ENCODE results near the gene ZNF577.

The ZNF577 gene

DNA sequence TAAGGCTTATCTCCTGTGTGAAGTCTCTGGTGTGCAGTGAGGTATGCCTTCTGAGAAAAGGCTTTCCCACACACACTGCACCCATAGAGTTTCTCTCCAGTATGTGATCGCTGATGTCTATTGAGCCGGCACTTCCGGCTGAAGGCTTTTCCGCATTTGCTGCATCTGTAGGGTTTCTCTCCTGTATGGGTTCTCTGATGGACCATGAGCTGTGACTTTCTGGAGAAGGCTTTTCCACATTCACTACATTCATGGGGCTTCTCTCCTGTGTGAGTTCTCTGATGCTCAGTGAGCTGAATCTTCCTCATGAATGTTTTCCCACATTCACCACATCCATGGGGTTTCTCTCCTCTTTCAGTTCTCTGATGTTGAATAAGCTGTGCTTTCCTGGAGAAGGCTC lies 14.7 kb downstream of the ZNF577 start:
- DNase-seq (ENCODE audit: low read depth in 2 of 2) = no peak

DNA sequence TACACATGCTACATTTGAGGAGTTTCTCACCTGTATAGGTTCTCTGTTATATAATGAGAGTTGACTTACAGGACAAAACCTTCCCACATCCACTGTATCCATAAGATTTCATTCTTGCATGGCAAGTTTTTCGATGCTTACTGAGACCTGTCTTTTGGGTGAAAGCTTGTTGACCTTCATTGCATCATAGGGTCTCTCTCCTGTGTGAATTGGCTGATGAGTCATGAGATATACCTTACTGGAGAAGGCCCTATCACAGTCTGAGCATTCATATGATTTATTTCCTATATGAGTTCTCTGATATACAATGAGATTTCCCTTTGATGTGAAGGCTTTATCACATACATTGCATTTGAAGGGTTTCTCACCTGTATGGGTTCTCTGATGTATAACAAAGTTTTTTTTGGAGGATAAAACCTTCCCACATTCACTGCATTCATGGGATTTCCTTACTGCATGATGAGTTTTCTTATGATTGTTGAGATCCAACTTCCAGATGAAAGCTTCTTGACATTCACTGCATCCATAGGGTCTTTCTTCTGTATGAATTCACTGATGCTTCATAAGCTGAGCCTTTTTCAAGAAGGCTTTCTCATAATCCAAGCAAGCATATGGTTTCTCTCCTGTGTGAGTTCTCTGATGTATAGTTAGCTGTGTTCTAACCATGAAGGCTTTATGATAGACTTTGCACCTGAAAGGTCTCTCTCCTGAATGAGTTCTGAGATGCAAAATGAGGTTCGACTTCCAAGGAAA lies 25.7 kb downstream of the ZNF577 start:
- no peak for DNase-seq (ENCODE audit: low read depth in 2 of 2)

DNA sequence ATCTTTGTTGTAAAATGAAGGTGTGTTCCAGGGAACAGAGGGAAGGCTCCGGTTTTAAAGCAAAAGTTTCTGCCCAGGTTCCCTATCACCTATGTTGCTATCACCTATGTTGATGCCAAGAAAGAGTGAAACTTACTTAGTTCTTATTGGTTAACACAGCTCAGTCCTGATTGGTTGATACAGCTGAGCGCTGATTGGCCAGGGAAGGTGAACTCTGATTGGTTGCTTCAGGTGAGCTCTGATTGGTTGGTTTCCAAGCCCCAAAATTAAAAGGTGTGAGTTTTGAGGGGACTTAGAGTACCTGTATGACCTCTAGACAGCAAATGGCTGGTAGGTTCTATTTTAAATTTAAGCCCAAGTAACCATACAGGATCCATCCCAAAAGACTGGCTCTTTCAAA lies 50.6 kb downstream of the ZNF577 start:
- DNase-seq (ENCODE audit: low read depth in 2 of 2) = no peak

DNA sequence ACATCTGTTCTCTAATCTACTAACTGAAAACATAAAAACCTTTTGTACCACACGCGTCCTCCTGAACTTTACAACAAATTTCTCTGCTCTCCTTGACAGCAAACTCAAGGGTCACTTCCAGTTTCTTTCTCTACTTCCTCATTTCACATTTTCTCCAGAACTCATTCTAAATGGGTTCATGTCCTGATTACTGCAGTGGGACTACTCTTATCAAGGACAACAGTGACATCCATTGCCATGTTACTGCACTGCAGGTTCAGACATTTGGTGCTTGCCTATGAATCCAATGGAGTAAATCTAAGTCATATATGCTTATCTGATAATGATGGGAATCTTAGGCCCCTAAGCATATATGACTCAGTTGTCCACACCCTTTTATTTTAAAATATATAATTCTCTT lies 57.5 kb downstream of the ZNF577 start:
- DNase-seq (ENCODE audit: low read depth in 2 of 2) = no peak

DNA sequence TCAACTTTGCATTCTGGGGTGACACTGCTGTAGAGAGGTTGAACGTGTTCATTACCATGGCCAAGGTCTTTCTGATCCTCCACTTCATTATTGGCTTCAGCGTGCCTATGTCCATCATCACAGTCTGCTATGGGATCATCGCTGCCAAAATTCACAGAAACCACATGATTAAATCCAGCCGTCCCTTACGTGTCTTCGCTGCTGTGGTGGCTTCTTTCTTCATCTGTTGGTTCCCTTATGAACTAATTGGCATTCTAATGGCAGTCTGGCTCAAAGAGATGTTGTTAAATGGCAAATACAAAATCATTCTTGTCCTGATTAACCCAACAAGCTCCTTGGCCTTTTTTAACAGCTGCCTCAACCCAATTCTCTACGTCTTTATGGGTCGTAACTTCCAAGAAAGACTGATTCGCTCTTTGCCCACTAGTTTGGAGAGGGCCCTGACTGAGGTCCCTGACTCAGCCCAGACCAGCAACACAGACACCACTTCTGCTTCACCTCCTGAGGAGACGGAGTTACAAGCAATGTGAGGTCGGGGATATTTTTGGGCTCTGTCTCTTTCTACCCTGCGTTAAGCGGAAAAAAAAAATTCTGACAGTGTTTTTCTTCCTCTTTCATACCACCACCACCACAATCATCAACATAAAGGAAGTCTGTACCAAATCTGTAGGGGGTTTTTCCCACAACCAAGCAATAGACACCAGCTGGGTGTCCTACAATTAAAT lies 63.3 kb downstream of the ZNF577 start:
- DNase-seq (ENCODE audit: low read depth in 2 of 2) = no peak

DNA sequence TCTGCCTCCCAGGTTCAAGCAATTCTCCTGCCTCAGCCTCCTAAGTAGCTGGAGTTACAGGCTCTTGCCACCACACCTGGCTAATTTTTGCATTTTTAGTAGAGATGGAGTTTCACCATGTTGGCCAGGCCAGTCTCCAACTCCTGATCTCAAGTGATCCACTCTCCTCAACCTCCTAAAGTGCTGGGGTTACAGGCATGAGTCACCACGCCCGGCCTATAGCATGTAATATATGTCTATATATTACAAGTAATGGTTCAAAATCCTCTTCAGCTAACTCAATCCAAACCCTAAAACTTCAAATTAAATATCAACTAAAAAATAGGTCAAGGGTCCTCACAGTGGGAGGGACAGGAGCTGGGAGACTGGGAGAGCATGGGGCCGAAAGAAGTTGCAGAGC lies 64.8 kb downstream of the ZNF577 start:
- no peak for DNase-seq (ENCODE audit: low read depth in 2 of 2)

DNA sequence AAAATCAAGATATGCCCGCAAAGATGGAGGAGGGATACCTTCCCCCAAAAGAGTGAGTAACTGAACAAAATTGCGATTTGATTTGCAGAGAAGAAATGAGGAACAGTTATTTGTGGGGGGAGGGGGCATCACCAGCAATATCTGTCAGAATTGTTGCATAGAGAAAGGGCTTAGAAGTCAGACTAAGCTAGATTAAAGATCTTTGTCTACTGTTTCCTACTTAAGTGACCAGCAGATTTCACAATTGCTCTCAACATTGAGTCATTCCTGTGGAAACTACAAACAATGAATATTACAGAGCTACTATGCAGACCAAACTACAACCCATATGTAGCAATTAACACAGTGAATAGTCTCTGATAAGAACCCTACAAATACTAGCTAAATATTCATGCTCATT lies 65.4 kb downstream of the ZNF577 start:
- DNase-seq (ENCODE audit: low read depth in 2 of 2) = no peak

DNA sequence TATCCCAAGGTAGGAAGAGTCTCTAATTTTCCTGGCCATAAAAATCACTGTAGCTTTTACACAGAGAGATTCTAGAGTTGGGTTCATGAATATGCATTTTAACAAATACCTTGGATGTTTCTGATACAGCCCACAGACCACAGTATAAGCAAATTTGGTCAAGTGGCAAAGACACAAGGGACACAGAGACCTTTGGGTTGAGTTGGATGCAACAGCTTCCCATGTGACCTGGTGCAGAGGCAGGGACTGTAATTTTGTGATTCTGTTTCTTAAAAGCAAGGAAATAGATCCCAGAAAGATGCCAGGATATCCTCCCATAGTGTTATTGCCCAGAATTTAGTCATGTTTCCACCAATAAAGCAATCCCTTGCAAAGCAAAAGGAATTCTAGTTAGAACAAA lies 65.8 kb downstream of the ZNF577 start:
- DNase-seq (ENCODE audit: low read depth in 2 of 2) = no peak

DNA sequence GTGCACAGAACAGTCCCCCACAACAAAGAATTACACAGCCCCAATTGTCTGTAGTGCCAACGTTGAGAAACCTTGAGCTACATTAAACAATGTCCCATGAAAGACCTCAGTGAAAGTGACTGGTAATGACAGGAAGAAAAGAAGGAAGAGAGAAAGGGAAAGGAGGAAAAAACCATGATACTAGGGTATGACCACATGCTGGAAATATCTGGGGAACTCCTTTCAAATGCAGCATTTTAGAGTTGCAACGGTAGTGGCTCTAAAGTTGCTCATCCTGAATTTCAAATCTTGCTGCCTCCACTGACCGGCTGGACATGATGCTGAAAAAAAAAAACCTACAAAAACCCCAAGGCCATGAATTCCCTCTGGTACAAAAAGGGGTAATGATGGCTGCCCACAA lies 66.3 kb downstream of the ZNF577 start:
- DNase-seq (ENCODE audit: low read depth in 2 of 2) = no peak

Measured in stimulated activated CD8-positive, alpha-beta memory T cell treated with anti-CD3 and anti-CD28 coated beads, Interleukin-2, amount 100 ng/mL, for 48 hours (primary cell).